ENCODE results near the gene DNAJC13.

DNAJC13 gene

DNA sequence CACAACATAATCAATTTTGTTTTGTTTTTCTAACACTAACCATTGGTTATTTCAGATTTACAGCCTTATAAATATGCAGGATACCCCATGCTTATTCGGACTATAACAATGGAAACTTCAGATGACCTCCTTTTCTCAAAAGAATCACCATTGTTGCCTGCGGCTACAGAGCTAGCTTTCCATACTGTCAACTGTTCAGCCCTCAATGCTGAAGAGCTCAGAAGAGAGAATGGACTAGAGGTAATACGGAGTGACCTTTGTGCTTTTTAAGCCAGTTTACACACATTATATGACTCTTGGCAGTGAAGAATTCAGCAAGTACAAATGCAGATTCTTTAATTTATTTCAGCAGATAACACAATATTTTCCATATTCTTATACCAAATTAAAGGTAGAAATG is 81.8 kb downstream of the DNAJC13 start:
- Histone ChIP-seq H3K4me1 (ENCODE audit: insufficient read depth, low read length) (no peaks in the 10 kb centered on the region), H3K27ac (ENCODE audit: low read depth, low read length) (no peak overlapping the region), H3K9me3 (ENCODE audit: low read length) (no peaks in the 10 kb centered on the region), H3K9ac (ENCODE audit: low read length) (no peak overlapping the region), H3K4me3 (ENCODE audit: low read depth in 1 of 2, low read length in 2 of 2) (no peak overlapping the region), H3K36me3 (ENCODE audit: insufficient read depth, low read length) (peaks cover 63% of the 10 kb centered on the region), H3K27me3 (ENCODE audit: control insufficient read depth in 1 of 2, insufficient read depth in 2 of 2, low read length in 2 of 2) (no peaks in the 10 kb centered on the region)

DNA sequence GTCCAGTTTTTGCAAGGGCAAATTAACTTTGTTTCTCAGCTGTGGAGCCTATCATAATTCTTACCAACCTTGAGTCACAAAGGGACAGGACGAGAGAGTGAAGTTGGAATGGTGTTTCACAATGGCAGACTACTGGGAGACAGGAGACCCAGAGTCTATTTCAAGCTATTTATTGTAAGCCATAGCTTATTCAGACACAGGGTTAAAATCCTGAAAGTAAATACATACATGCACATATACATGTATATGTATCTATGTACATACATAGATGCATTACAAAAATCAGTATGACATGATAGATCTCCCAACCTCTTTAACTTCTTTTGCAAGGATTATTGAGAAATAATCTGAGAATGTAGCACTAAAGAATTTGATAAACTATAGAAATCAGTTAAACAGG is 86.3 kb downstream of the DNAJC13 start:
- Histone ChIP-seq H3K27ac (ENCODE audit: low read depth, low read length) (no peak overlapping the region), H3K36me3 (ENCODE audit: insufficient read depth, low read length) (peaks cover 74% of the 10 kb centered on the region), H3K4me1 (ENCODE audit: insufficient read depth, low read length) (no peaks in the 10 kb centered on the region), H3K9ac (ENCODE audit: low read length) (no peak overlapping the region), H3K9me3 (ENCODE audit: low read length) (no peaks in the 10 kb centered on the region), H3K27me3 (ENCODE audit: control insufficient read depth in 1 of 2, insufficient read depth in 2 of 2, low read length in 2 of 2) (no peaks in the 10 kb centered on the region), H3K4me3 (ENCODE audit: low read depth in 1 of 2, low read length in 2 of 2) (no peak overlapping the region)

DNA sequence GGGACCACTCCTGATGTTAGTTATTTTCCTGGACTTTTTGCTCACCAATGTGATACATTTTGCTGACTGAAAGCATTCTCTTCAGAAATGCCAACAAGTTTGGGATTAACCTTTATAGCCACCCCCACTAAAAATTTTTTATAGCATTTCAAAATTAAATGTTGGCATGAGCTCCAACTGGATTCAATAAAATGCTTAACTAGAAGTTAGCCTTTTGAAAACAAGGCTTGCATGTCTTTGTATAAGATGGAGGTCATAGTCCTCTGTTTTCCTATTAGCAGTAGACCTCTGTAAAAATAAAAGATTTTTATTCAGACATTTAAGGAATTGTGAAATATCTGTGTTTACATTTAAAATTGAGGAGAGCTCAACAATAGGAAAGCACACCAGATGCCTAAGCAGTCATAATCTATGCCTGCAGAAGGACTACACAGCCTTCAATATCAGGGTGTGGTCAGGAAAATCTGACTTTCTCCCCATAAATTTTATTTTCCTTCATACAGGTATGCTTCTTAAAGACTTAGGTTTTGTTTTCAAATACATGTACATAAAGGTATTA is 87.2 kb downstream of the DNAJC13 start:
- Histone ChIP-seq H3K36me3 (ENCODE audit: insufficient read depth, low read length) (peaks cover 75% of the 10 kb centered on the region), H3K4me1 (ENCODE audit: insufficient read depth, low read length) (no peaks in the 10 kb centered on the region)

DNA sequence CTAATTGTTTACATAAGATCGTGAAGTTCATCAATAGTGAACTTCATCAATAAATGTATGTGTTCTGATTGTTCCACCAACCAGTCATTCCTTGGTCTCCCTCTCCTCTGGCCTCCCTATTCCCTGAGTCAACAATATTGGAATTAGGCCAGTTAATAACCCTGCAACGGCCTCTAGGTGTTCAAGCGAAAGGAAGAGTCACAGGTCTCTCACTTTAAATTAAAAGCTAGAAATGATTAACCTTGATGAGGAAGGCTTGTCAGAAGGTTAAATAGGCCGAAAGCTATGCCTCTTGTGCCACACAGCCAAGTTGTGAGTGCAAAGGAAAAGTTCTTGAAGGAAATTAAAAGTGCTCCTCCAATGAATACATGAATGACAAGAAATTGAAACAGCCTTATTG is 90.4 kb downstream of the DNAJC13 start:
- Histone ChIP-seq H3K9ac (ENCODE audit: low read length) (no peak overlapping the region), H3K36me3 (ENCODE audit: insufficient read depth, low read length) (peaks cover 47% of the 10 kb centered on the region), H3K27ac (ENCODE audit: low read depth, low read length) (no peak overlapping the region), H3K27me3 (ENCODE audit: control insufficient read depth in 1 of 2, insufficient read depth in 2 of 2, low read length in 2 of 2) (no peaks in the 10 kb centered on the region), H3K4me3 (ENCODE audit: low read depth in 1 of 2, low read length in 2 of 2) (no peak overlapping the region), H3K4me1 (ENCODE audit: insufficient read depth, low read length) (no peaks in the 10 kb centered on the region), H3K9me3 (ENCODE audit: low read length) (no peaks in the 10 kb centered on the region)

More for the DNA sequence above, 87.2 kb downstream of the DNAJC13 start:
- H3K9ac ChIP-seq (ENCODE audit: low read length): no peak overlapping the region
- H3K4me3 ChIP-seq (ENCODE audit: low read depth in 1 of 2, low read length in 2 of 2): no peak overlapping the region
- H3K9me3 ChIP-seq (ENCODE audit: low read length): no peaks in the 10 kb centered on the region
- H3K27ac ChIP-seq (ENCODE audit: low read depth, low read length): no peak overlapping the region
- H3K27me3 ChIP-seq (ENCODE audit: control insufficient read depth in 1 of 2, insufficient read depth in 2 of 2, low read length in 2 of 2): no peaks in the 10 kb centered on the region

DNA sequence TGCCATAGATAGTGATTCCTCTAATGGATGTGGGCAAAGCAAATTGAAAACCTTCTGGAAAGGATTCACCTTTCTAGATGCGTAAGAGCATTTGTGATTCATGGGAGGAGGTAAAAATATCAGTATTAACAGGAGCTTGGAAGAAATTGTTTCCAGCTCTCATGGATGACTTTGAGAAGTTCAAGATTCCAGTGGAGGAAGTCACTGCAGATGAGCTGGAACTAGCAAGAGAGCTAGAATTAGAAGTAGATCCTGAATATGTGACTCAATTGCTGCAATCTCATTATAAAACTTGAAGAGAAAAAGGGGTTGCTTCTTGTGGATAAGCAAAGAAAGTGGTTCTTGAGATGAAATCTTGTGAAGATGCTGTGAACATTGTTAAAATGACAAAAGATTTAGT is 91.8 kb downstream of the DNAJC13 start:
- Histone ChIP-seq H3K9ac (ENCODE audit: low read length) (no peak overlapping the region), H3K27ac (ENCODE audit: low read depth, low read length) (no peak overlapping the region), H3K4me1 (ENCODE audit: insufficient read depth, low read length) (no peaks in the 10 kb centered on the region), H3K27me3 (ENCODE audit: control insufficient read depth in 1 of 2, insufficient read depth in 2 of 2, low read length in 2 of 2) (no peaks in the 10 kb centered on the region), H3K4me3 (ENCODE audit: low read depth in 1 of 2, low read length in 2 of 2) (no peak overlapping the region), H3K9me3 (ENCODE audit: low read length) (no peaks in the 10 kb centered on the region), H3K36me3 (ENCODE audit: insufficient read depth, low read length) (peaks cover 47% of the 10 kb centered on the region)

DNA sequence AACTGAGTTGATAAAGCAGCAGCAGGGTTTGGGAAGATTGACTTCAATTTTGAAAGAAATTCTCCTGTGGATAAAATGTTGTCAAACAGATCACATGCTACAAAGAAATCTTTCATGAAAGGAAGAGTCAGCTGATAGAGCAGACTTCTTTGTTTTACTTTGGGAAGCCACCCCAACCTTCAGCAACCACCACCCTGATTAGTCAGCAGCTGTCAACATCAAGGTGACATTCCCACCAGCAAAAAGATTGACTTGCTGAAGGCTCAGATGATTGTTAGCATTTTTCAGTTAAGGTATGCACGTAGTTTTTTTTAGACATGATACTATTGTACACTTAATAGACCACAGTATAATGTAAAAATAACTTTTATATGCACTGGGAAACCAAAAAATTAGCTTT is 92.2 kb downstream of the DNAJC13 start:
- H3K27me3 ChIP-seq (ENCODE audit: control insufficient read depth in 1 of 2, insufficient read depth in 2 of 2, low read length in 2 of 2): no peaks in the 10 kb centered on the region
- H3K4me1 ChIP-seq (ENCODE audit: insufficient read depth, low read length): no peaks in the 10 kb centered on the region
- H3K4me3 ChIP-seq (ENCODE audit: low read depth in 1 of 2, low read length in 2 of 2): no peak overlapping the region

DNA sequence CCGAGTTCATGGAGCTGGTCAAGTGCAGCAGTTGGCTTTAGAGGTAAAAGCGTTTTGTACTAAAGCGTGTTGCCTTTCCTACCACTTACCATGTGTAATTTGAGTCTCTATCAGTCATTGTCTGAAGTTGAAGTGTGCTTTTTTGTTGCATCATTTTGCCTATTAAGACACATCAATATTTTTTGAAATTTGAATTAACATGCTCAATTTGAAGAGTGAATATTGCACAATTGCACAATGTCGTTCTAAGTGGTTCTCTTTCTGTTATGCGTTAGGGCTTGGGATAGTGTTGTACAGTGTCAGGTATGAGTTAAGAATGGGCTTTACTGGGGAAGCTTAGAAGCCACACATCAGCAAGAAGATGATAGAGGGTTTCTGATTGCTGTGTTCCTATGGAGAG is 95.8 kb downstream of the DNAJC13 start:
- no peaks in the 10 kb centered on the region for H3K9me3 ChIP-seq (ENCODE audit: low read length)
- no peak overlapping the region for H3K27ac ChIP-seq (ENCODE audit: low read depth, low read length)
- H3K36me3 ChIP-seq (ENCODE audit: insufficient read depth, low read length): peaks cover 53% of the 10 kb centered on the region
- no peaks in the 10 kb centered on the region for H3K27me3 ChIP-seq (ENCODE audit: control insufficient read depth in 1 of 2, insufficient read depth in 2 of 2, low read length in 2 of 2)
- H3K4me3 ChIP-seq (ENCODE audit: low read depth in 1 of 2, low read length in 2 of 2): no peak overlapping the region
- H3K9ac ChIP-seq (ENCODE audit: low read length): no peak overlapping the region
- H3K4me1 ChIP-seq (ENCODE audit: insufficient read depth, low read length): no peaks in the 10 kb centered on the region

More for the DNA sequence above, 92.2 kb downstream of the DNAJC13 start:
- Histone ChIP-seq H3K36me3 (ENCODE audit: insufficient read depth, low read length) (peaks cover 46% of the 10 kb centered on the region), H3K27ac (ENCODE audit: low read depth, low read length) (no peak overlapping the region), H3K9ac (ENCODE audit: low read length) (no peak overlapping the region), H3K9me3 (ENCODE audit: low read length) (no peaks in the 10 kb centered on the region)

DNA sequence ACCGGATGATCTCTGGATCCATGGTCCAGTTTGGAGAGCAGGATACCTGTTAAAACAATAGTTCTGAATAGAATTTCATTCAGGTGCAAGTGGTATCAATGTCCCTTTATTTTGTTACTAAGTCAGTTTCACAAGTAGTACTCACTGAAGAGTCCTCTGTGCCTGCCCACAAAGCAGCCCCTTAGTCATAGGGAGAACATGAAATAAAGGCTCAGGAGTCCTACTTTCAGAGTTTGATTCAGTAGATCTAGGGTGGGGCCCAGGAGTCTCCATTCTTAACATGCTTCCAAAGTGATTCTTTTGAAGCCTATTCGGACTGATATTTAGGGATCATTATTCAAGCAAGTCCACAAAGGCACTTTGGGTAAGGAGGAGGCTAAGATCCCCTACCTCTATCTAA is 100.0 kb downstream of the DNAJC13 start:
- Histone ChIP-seq H3K27ac (ENCODE audit: low read depth, low read length) (no peak overlapping the region), H3K9ac (ENCODE audit: low read length) (no peak overlapping the region), H3K4me3 (ENCODE audit: low read depth in 1 of 2, low read length in 2 of 2) (no peak overlapping the region), H3K36me3 (ENCODE audit: insufficient read depth, low read length) (peaks cover 63% of the 10 kb centered on the region), H3K9me3 (ENCODE audit: low read length) (no peaks in the 10 kb centered on the region), H3K27me3 (ENCODE audit: control insufficient read depth in 1 of 2, insufficient read depth in 2 of 2, low read length in 2 of 2) (no peaks in the 10 kb centered on the region), H3K4me1 (ENCODE audit: insufficient read depth, low read length) (no peaks in the 10 kb centered on the region)

DNA sequence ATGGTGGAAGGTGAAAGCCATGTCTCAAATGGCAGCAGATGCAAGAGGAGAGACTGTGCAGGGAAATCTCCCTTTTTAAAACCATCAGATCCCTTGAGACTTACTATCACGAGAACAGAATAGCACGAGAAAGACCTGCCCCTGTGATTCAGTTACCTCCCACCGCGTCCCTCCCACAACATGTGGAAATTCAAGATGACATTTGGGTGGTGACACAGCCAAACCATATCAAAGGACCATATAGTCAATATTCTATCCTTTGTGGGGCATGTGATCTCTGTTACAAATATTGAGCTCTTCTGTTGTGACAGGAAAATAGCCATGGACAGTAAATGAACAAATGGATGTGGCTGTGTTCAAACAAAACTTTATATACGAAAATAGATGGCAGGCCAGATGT is 102.6 kb downstream of the DNAJC13 start:
- Histone ChIP-seq H3K27me3 (ENCODE audit: control insufficient read depth in 1 of 2, insufficient read depth in 2 of 2, low read length in 2 of 2) (no peaks in the 10 kb centered on the region), H3K27ac (ENCODE audit: low read depth, low read length) (no peak overlapping the region), H3K4me3 (ENCODE audit: low read depth in 1 of 2, low read length in 2 of 2) (no peak overlapping the region), H3K9ac (ENCODE audit: low read length) (no peak overlapping the region), H3K9me3 (ENCODE audit: low read length) (no peaks in the 10 kb centered on the region), H3K36me3 (ENCODE audit: insufficient read depth, low read length) (peaks cover 57% of the 10 kb centered on the region), H3K4me1 (ENCODE audit: insufficient read depth, low read length) (no peaks in the 10 kb centered on the region)

DNA sequence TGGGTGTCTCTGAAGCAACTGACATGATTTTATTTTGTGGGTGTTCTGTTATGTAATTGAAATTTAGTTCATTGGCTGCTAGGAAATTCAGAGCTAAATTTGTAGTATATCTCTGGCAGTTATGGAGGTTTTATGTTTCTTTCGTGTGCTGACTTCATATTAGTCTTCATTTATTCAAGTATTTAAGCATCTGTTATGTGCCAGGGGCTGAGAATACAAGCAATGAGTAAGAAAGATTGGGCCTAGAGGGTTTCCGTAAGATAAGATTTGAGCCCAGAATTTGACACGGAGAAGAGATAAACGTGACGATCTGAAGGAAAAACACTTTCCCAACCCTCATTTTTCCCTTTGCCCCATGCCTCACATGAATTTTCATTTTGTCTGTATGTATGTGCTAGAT is 104.6 kb downstream of the DNAJC13 start:
- no peak overlapping the region for H3K9ac ChIP-seq (ENCODE audit: low read length)
- no peak overlapping the region for H3K4me3 ChIP-seq (ENCODE audit: low read depth in 1 of 2, low read length in 2 of 2)
- no peaks in the 10 kb centered on the region for H3K4me1 ChIP-seq (ENCODE audit: insufficient read depth, low read length)
- H3K27ac ChIP-seq (ENCODE audit: low read depth, low read length): no peak overlapping the region
- peaks cover 62% of the 10 kb centered on the region for H3K36me3 ChIP-seq (ENCODE audit: insufficient read depth, low read length)
- H3K27me3 ChIP-seq (ENCODE audit: control insufficient read depth in 1 of 2, insufficient read depth in 2 of 2, low read length in 2 of 2): no peaks in the 10 kb centered on the region
- H3K9me3 ChIP-seq (ENCODE audit: low read length): no peaks in the 10 kb centered on the region

DNA sequence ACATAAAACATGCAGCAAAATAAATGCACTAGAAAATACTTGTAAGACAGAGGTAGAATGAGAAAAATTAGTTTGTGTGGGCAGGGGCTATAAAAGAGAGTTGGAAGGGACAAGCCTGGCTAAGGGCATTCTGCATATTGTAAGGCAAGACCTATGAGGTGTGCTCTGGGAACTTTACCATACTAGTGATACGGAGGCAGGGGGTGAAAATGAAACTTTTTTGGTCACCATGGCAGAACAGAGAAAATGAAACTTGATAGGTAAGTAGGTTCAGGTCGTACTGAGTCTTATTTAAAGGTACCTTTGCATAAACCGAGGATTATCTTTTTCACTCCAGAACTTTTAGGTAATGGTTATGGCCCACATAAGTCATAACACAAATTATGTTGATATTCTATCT is 105.1 kb downstream of the DNAJC13 start:
- Histone ChIP-seq H3K27ac (ENCODE audit: low read depth, low read length) (no peak overlapping the region), H3K9me3 (ENCODE audit: low read length) (no peaks in the 10 kb centered on the region), H3K4me1 (ENCODE audit: insufficient read depth, low read length) (no peaks in the 10 kb centered on the region), H3K27me3 (ENCODE audit: control insufficient read depth in 1 of 2, insufficient read depth in 2 of 2, low read length in 2 of 2) (no peaks in the 10 kb centered on the region), H3K4me3 (ENCODE audit: low read depth in 1 of 2, low read length in 2 of 2) (no peak overlapping the region), H3K36me3 (ENCODE audit: insufficient read depth, low read length) (peaks cover 60% of the 10 kb centered on the region), H3K9ac (ENCODE audit: low read length) (no peak overlapping the region)

DNA sequence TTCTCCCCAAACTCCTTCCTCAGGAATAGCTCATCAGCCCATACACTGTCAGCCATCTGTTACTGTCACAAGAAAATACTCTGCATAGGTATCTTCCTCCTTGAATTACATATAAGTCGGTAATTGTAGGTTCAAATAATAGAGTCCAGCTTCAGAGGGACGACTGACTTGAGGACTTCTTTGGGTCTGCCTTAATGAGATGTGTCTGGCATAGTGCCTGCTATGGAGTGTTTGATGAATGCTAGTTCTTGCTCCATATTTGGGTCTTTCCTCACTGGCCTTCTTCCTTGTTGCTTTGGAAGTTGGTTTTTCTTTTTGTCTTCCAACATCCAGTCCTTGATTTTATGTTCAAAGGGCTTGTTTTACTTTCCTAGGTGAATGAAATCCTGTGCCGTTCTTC is 113.3 kb downstream of the DNAJC13 start:
- H3K27ac ChIP-seq (ENCODE audit: low read depth, low read length): no peak overlapping the region
- no peaks in the 10 kb centered on the region for H3K9me3 ChIP-seq (ENCODE audit: low read length)
- H3K36me3 ChIP-seq (ENCODE audit: insufficient read depth, low read length): peaks cover 50% of the 10 kb centered on the region

More for the DNA sequence above, 113.3 kb downstream of the DNAJC13 start:
- no peak overlapping the region for H3K4me3 ChIP-seq (ENCODE audit: low read depth in 1 of 2, low read length in 2 of 2)
- H3K9ac ChIP-seq (ENCODE audit: low read length): no peak overlapping the region
- no peaks in the 10 kb centered on the region for H3K4me1 ChIP-seq (ENCODE audit: insufficient read depth, low read length)
- no peaks in the 10 kb centered on the region for H3K27me3 ChIP-seq (ENCODE audit: control insufficient read depth in 1 of 2, insufficient read depth in 2 of 2, low read length in 2 of 2)

All from muscle layer of colon (tissue), 2 donors.